Tibial artery (tissue), 4 donors: Measurements from ENCODE around the gene SLC25A10.

Experiments used
- DNase-seq, 2 donors: peaks; one replicate each; pipeline ENCODE4 v3.0.0-alpha.2; 2019
- H3K27ac ChIP-seq, 2 donors: fragments of 200-600 bp; sonication (generic) in 1 of 2; 1 replicate in 1 of 2; 2 replicates in 1 of 2; pipeline ENCODE4 v1.5.1; 2018 to 2019; ENCODE audit warnings: mild to moderate bottlenecking in 1 of 2
- H3K27me3 ChIP-seq, 2 donors: fragments of 200-600 bp; sonication (generic) in 1 of 2; one replicate each; pipeline versions ENCODE4 v1.5.1 to v1.6.0; 2016 to 2019
- H3K36me3 ChIP-seq, 3 donors: fragments of 200-600 bp; sonication (generic) in 2 of 3; one replicate each; pipeline ENCODE4 v1.5.1; 2016 to 2019; ENCODE audit warnings: mild to moderate bottlenecking in 2 of 3
- H3K4me1 ChIP-seq, 4 donors: fragments of 200-600 bp; sonication (generic) in 2 of 4; 1 replicate in 3 of 4; 2 replicates in 1 of 4; pipeline ENCODE4 v1.5.1; 2016 to 2019
- H3K4me3 ChIP-seq, 2 donors: fragments of 200-600 bp; sonication (generic) in 1 of 2; 1 replicate in 1 of 2; 2 replicates in 1 of 2; pipeline ENCODE4 v1.5.1; 2018 to 2019; ENCODE audit warnings: mild to moderate bottlenecking in 2 of 2
- H3K9me3 ChIP-seq, 3 donors: fragments of 200-600 bp; sonication (generic) in 1 of 3; one replicate each; pipeline ENCODE4 v1.5.1; 2016 to 2019
- CTCF ChIP-seq, 2 experiments: fragments of 200-600 bp in 1 of 2; fragments of 450-650 bp in 1 of 2; IDR thresholded peaks; one replicate each; pipeline ENCODE4 v1.5.1; 2017 to 2019; ENCODE audit warnings: antibody characterized with exemption in 2 of 2, mild to moderate bottlenecking in 1 of 2, moderate library complexity in 1 of 2
- intact Hi-C: fragments of 100-400 bp; cut with DNase I; formaldehyde crosslinking; loops from one replicate; pipeline ENCODE4 v1.15.0; 2023; ENCODE audit warnings: low total_unique reads

SLC25A10 gene

GRCh38 chr17:81688616-81689015 is 23.5 kb upstream of the SLC25A10 start:
- no peak for DNase-seq
- H3K27me3 ChIP-seq = no peaks in the 10 kb centered on the region
- no peak overlapping the region for H3K4me3 ChIP-seq
- H3K4me1 ChIP-seq = peaks cover 0 to 26% (median 18%) of the 10 kb centered on the region in 4 donors
- no peak for TF ChIP-seq CTCF (IDR thresholded peaks at IDR 0.05)
- H3K27ac ChIP-seq = no peak overlapping the region
- no peaks in the 10 kb centered on the region for H3K9me3 ChIP-seq
- intact Hi-C loops = no loop called here
- H3K36me3 ChIP-seq = peaks cover 68 to 83% (median 78%) of the 10 kb centered on the region in 3 donors

GRCh38 chr17:81690066-81690465 is 22.0 kb upstream of the SLC25A10 start:
- TF ChIP-seq CTCF (IDR thresholded peaks at IDR 0.05) = no peak
- Histone ChIP-seq H3K27ac (no peak overlapping the region), H3K4me3 (no peak overlapping the region), H3K36me3 (peaks cover 75 to 97% (median 92%) of the 10 kb centered on the region in 3 donors), H3K9me3 (no peaks in the 10 kb centered on the region), H3K4me1 (peaks cover 0 to 19% (median 11%) of the 10 kb centered on the region in 4 donors), H3K27me3 (no peaks in the 10 kb centered on the region)
- DNase-seq = no peak
- intact Hi-C loops = no loop called here

- TF ChIP-seq CTCF (IDR thresholded peaks at IDR 0.05) = no peak
- no peak for DNase-seq
- intact Hi-C loops = no loop called here
- Histone ChIP-seq H3K36me3 (peaks cover 80 to 100% (median 97%) of the 10 kb centered on the region in 3 donors), H3K4me1 (peaks cover 0 to 14% (median 6%) of the 10 kb centered on the region in 4 donors), H3K4me3 (no peak overlapping the region), H3K9me3 (no peaks in the 10 kb centered on the region), H3K27ac (no peak overlapping the region), H3K27me3 (no peaks in the 10 kb centered on the region)
Observed at GRCh38 chr17:81690549-81690948, 21.5 kb upstream of the SLC25A10 start.

- H3K4me1 ChIP-seq = peaks cover 0 to 8% (median 2%) of the 10 kb centered on the region in 4 donors
- no peaks in the 10 kb centered on the region for H3K27me3 ChIP-seq
- TF ChIP-seq CTCF (IDR thresholded peaks at IDR 0.05) = no peak
- intact Hi-C loops = no loop called here
- peaks cover 86 to 100% (median 100%) of the 10 kb centered on the region in 3 donors for H3K36me3 ChIP-seq
- DNase-seq = no peak
- no peak overlapping the region for H3K27ac ChIP-seq
- H3K4me3 ChIP-seq = no peak overlapping the region
- H3K9me3 ChIP-seq = no peaks in the 10 kb centered on the region
Observed at GRCh38 chr17:81691196-81691595, 20.9 kb upstream of the SLC25A10 start.

GRCh38 chr17:81691608-81692007 is 20.5 kb upstream of the SLC25A10 start:
- Histone ChIP-seq H3K4me1 (peaks cover 0 to 5% (median under 1%) of the 10 kb centered on the region in 4 donors), H3K27me3 (no peaks in the 10 kb centered on the region), H3K4me3 (no peak overlapping the region), H3K27ac (no peak overlapping the region), H3K9me3 (no peaks in the 10 kb centered on the region), H3K36me3 (peaks cover 86 to 100% (median 100%) of the 10 kb centered on the region in 3 donors)
- no peak for DNase-seq
- TF ChIP-seq CTCF (IDR thresholded peaks at IDR 0.05) = no peak
- intact Hi-C loops = no loop called here
